HFF-Myc (cell line): Measurements from ENCODE around the gene HS2ST1.

Experiments
- DNase-seq: peaks from one replicate; pipeline ENCODE4 v3.0.0-alpha.2; 2011; ENCODE audit warnings: low read depth; ENCODE audit errors: extremely low read depth
- H3K4me3 ChIP-seq: replicated peaks from 2 replicates; pipeline ENCODE4 v1.5.1; 2011; ENCODE audit warnings: low read depth, mild to moderate bottlenecking, control low read depth, low read length
- CTCF ChIP-seq: IDR thresholded peaks from 2 replicates; pipeline ENCODE4 v1.5.1; 2012; ENCODE audit warnings: mild to moderate bottlenecking, low read depth, low read length, control low read depth; ENCODE audit errors: missing control alignments

Gene HS2ST1

DNA sequence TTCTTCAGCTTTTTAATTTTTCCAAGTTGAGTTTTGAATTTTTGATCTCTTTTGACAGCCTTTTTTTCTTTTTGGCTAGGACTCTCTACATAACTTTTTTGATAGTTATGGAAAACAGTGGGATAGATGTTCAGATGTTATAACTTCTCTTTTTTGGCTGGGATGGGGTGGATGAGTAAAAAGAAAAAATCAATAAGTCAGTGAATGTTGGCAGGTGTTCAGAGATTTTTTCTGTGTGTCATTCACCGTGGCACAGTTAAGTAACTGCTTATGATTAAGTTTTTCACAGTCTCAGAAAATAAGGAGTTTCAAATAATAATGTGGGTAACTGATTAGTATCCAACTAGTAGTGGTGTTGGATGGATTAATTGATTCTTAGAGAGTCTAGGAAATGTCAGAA is 24.0 kb downstream of the HS2ST1 start:
- H3K4me3 ChIP-seq: no peak overlapping the region
- no peak for TF ChIP-seq CTCF

GRCh38 chr1:86938855-86939254 is 24.4 kb downstream of the HS2ST1 start:
- no peak overlapping the region for H3K4me3 ChIP-seq
- TF ChIP-seq CTCF: no peak
- DNase-seq: no peak

More for the DNA sequence above, 24.0 kb downstream of the HS2ST1 start:
- DNase-seq: no peak

GRCh38 chr1:86939406-86939805 is 25.0 kb downstream of the HS2ST1 start:
- no peak for TF ChIP-seq CTCF
- H3K4me3 ChIP-seq: no peak overlapping the region

GRCh38 chr1:86940599-86940998 is 26.2 kb downstream of the HS2ST1 start:
- DNase-seq: no peak
- H3K4me3 ChIP-seq: no peak overlapping the region
- no peak for TF ChIP-seq CTCF

More at GRCh38 chr1:86939406-86939805, 25.0 kb downstream of the HS2ST1 start:
- no peak for DNase-seq

- no peak for TF ChIP-seq CTCF
- H3K4me3 ChIP-seq: no peak overlapping the region
- DNase-seq: no peak
Observed at GRCh38 chr1:86942042-86942441, 27.6 kb downstream of the HS2ST1 start.

GRCh38 chr1:86942743-86943142 is 28.3 kb downstream of the HS2ST1 start:
- TF ChIP-seq CTCF: no peak
- DNase-seq: no peak
- H3K4me3 ChIP-seq: no peak overlapping the region

DNA sequence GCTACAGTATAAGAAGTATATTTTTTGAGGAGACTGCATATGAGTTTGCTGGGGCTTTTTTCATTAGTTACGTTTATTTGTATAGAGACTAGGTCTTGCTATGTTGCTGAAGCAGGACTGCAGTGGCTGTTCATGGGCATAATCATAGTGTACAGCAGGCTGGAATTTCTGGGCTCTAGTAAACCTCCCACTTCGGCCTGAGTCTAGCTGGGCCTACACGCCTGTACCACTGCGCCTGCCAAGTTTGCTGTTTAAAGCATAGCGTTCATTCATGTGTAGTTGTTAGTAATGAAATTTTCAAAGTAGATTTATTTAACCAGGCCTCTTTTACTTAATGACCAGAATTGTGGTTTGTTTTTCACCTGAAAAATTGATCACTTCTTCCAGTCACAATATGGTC is 33.8 kb downstream of the HS2ST1 start:
- no peak for DNase-seq
- H3K4me3 ChIP-seq: no peak overlapping the region
- TF ChIP-seq CTCF: no peak
